ENCODE data around the gene PTPN14. TPM values are rescaled to one million over a fixed set of nuclear protein-coding genes. Genes with fewer than 3 reads are reported as not detected.

Gene PTPN14
- total and polyA plus RNA-seq, 2 of the 8 experiments (the other 6 are each of a cell fraction or from before 2014, with no cell fraction given), result 14.4 to 93.6 TPM

DNA sequence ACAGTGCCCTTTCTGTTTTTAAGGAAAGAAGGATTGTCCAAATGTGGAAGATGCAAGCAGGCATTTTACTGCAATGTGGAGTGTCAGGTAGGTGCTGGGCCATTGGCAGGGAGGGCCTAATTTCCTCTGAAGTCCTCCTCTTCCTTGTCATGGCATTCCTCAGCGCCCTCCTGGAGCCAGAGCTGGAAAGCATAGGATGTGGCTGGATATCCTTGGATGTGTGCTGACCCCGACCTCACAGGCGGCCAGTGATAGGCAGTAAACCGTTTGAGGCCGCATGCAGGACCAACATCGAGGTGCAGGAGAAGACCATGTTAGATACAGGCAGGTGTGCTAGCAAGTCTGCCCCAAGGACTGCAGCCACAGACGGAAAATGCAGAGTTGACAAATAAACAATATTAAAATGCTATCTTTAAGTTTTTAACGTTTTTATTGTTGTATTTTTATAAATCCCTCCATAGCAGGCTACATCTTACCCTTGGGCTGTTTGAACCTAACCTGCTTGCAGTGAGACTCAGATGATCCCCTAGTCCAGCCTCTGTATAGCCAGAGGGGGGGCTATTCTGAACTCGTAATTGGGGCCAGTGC, 246.1 kb downstream of the PTPN14 start:
- H2BK5ac ChIP-seq (ENCODE audit: low read depth, low read length), result no peak overlapping the region
- no peak overlapping the region for H2BK12ac ChIP-seq (ENCODE audit: low read depth, low read length)
- no peak overlapping the region for H3K9ac ChIP-seq (replicated peaks in 1 of 4; ENCODE audit: extremely low read depth in 1 of 4, low read depth in 3 of 4, low read length in 3 of 4)
- 91% methylated on average over 9 of the region's 9 CpGs; no CpG with 5 or more reads in 1 of the 2 experiments for WGBS, 2 experiments (ENCODE audit: extremely low coverage in 1 of 2, insufficient coverage in 1 of 2, insufficient read length in 1 of 2, insufficient replicate concordance in 2 of 2, low coverage in 1 of 2, low lambda C conversion rate in 2 of 2, missing lambda C conversion rate in 1 of 2)
- no peaks in the 10 kb centered on the region for H3K9me3 ChIP-seq (ENCODE audit: insufficient read depth in 2 of 2, low read depth in 1 of 2, low read length in 1 of 2)
- no peak overlapping the region; the same call in 1 of the 2 replicates for H4K8ac ChIP-seq (ENCODE audit: extremely low read depth, insufficient read depth, low read length)
- H3K79me2 ChIP-seq (ENCODE audit: control insufficient read depth in 1 of 2, insufficient read depth in 2 of 2, low read length in 2 of 2), result no peaks in the 10 kb centered on the region
- H2AFZ ChIP-seq (ENCODE audit: low read length), result no peak overlapping the region
- H3K79me1 ChIP-seq (ENCODE audit: low read depth, low read length), result no peaks in the 10 kb centered on the region
- H3K14ac ChIP-seq (ENCODE audit: insufficient read length), result no peak overlapping the region
- H3K4me3 ChIP-seq (ENCODE audit: extremely low read depth in 1 of 4, insufficient read depth in 2 of 4, low read depth in 3 of 4, low read length in 4 of 4), result no peak overlapping the region
- no peaks in the 10 kb centered on the region for H4K20me1 ChIP-seq (replicated peaks in 1 of 2; ENCODE audit: control insufficient read depth in 1 of 2, insufficient read depth in 2 of 2, low read length in 2 of 2)
- H3K23me2 ChIP-seq (ENCODE audit: low read depth, low read length), result no peaks in the 10 kb centered on the region
- peaks cover 0 to 9% (median 0%) of the 10 kb centered on the region in 4 experiments; a peak in 1 of 7 replicates for H3K27me3 ChIP-seq (replicated peaks in 1 of 4; ENCODE audit: control insufficient read depth in 3 of 4, extremely low read depth in 1 of 4, insufficient read depth in 3 of 4, low read length in 3 of 4)
- no peak overlapping the region for H2AK5ac ChIP-seq (ENCODE audit: low read depth, low read length)
- H2BK15ac ChIP-seq (ENCODE audit: low read length), result no peak overlapping the region
- no peak overlapping the region for H4K5ac ChIP-seq (ENCODE audit: insufficient read length, low read depth, low read length)
- DNase-seq (ENCODE audit: low read depth in 1 of 2, low spot score in 2 of 2), result no peak
- H2BK20ac ChIP-seq (ENCODE audit: low read length), result no peak overlapping the region
- H3K4me1 ChIP-seq (replicated peaks in 1 of 4; ENCODE audit: control insufficient read depth in 3 of 4, insufficient read depth in 4 of 4, low read length in 3 of 4), result peaks cover 0 to 3% (median 2%) of the 10 kb centered on the region in 4 experiments; a peak in 4 of 7 replicates
- H3K56ac ChIP-seq (replicated peaks; ENCODE audit: insufficient read length, low read depth, low read length), result no peak overlapping the region
- H3K18ac ChIP-seq (ENCODE audit: extremely low read depth, low read length), result no peak overlapping the region
- H3K23ac ChIP-seq (ENCODE audit: insufficient read length), result no peak overlapping the region
- no peak overlapping the region for H2BK120ac ChIP-seq (replicated peaks; ENCODE audit: low read depth, low read length)
- CTCF ChIA-PET (ENCODE audit: partially characterized antibody), result interaction anchor here (1.2 to 10.7 kb wide), 7 partner anchors 7 to 74 kb away, joined by 3 to 108 read pairs (median 18); no protein-coding TSS in a partner anchor
- FAIRE-seq, result no peak
- TF ChIP-seq RBBP5 (IDR thresholded peaks at IDR 0.05; ENCODE audit: borderline replicate concordance, low read depth, low read length), result no peak
- no peak for TF ChIP-seq TAF1 (IDR thresholded peaks at IDR 0.05; ENCODE audit: low read depth, low read length)
- no peak for TF ChIP-seq TCF12 (IDR thresholded peaks at IDR 0.05; ENCODE audit: low read depth, low read length)
- no peak for TF ChIP-seq HDAC2 (IDR thresholded peaks at IDR 0.05; ENCODE audit: borderline replicate concordance in 1 of 2, low read depth in 2 of 2, low read length in 2 of 2)
- TF ChIP-seq, protein P1, sequence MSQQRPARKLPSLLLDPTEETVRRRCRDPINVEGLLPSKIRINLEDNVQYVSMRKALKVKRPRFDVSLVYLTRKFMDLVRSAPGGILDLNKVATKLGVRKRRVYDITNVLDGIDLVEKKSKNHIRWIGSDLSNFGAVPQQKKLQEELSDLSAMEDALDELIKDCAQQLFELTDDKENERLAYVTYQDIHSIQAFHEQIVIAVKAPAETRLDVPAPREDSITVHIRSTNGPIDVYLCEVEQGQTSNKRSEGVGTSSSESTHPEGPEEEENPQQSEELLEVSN (IDR thresholded peaks at IDR 0.05), result no peak
- no peak for TF ChIP-seq MAX (IDR thresholded peaks at IDR 0.05)
- H3K36me3 ChIP-seq (ENCODE audit: control insufficient read depth in 2 of 4, insufficient read depth in 4 of 4, low read length in 3 of 4), result no peaks in the 10 kb centered on the region
- no peak overlapping the region for H3K4me2 ChIP-seq (ENCODE audit: insufficient read depth in 1 of 2, low read depth in 2 of 2, low read length in 2 of 2)
- POLR2A ChIA-PET (ENCODE audit: partially characterized antibody), result no interaction called here
- H3K27ac ChIP-seq (ENCODE audit: low read depth, low read length), result no peak overlapping the region
- H3K4ac ChIP-seq (replicated peaks; ENCODE audit: insufficient read length, low read depth, low read length), result no peak overlapping the region
- H4K91ac ChIP-seq (replicated peaks; ENCODE audit: insufficient read length, low read length), result no peak overlapping the region
